Activated CD4-positive, alpha-beta T cell treated with anti-CD3 and anti-CD28 coated beads, Interleukin-2, amount 50 U/mL, for 48 hours (primary cell): ENCODE results near the gene OR10A5.
A peak's percentile ranks its signal among the peaks of the same experiment; 100 is the strongest.
"Not testable (repeated sequence)": the region's sequence is repeated elsewhere in the genome, so short reads cannot be mapped to it uniquely, and the experiment has no call there.

Experiments used
- DNase-seq, 2 experiments: peaks; one replicate each; pipeline ENCODE4 v3.0.0-alpha.2; 2020

OR10A5 gene, protein sequence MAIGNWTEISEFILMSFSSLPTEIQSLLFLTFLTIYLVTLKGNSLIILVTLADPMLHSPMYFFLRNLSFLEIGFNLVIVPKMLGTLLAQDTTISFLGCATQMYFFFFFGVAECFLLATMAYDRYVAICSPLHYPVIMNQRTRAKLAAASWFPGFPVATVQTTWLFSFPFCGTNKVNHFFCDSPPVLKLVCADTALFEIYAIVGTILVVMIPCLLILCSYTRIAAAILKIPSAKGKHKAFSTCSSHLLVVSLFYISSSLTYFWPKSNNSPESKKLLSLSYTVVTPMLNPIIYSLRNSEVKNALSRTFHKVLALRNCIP

DNA sequence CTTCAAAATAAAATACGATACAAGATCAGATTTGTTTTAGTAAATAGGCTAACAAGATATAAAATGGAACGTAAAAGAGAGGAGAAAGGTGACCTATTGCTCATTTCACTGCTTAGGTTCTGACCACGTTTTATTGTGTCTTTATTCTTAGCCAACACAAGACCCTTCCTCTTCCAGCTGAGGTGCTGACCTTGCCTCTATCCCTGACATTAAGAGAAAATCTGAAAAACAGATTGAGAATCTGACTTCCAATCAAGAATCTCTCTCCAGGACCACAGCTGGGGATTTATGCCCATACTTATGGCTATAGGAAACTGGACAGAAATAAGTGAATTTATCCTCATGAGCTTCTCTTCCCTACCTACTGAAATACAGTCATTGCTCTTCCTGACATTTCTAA, at the start of gene OR10A5:
TSS of gene OR10A5 (plus strand) at position 301 of the 400 bp plus-strand sequence. CDS start at position 301, 0 bp downstream.
- DNase-seq = no peak

GRCh38 chr11:6799402-6799801, 46.1 kb upstream of the OR10A5 start, which contains the start of gene OR6A2:
OR6A2 (minus strand) TSS chr11:6799689; CDS start chr11:6795708, 3,981 bp downstream.
- no peak for DNase-seq

GRCh38 chr11:6801075-6801474, 44.4 kb upstream of the OR10A5 start:
- not testable (repeated sequence) for DNase-seq

DNA sequence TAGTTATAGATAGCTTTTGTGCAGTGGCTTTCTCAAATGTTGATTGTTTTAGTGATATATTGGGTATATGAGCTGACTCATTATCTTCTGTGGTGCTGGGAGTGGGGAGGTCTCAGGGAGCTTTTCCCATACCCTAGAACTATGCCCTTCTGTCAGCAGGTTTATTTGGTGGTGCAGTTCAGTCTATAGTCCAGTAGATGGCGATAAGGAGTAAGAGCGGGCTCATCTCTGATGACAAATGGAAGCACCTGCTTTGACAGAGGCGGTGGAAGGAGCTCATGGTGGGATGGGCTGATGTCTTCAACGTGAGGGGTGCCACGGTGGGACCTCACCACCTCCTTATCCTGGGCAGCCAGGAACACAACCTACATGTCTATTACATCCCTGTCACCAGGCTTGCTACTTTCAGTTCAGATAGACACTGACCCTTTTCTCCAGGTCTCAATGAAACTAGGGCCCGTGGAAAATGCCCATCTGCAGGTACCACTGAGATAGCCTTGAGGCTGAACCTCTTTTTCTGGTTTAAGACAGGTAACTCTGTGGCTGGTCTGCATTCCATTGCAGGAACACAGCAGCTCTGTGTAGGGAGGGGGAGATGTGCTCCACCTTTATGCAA, 33.0 kb upstream of the OR10A5 start:
- peak; percentile 9 to 18 for DNase-seq

DNA sequence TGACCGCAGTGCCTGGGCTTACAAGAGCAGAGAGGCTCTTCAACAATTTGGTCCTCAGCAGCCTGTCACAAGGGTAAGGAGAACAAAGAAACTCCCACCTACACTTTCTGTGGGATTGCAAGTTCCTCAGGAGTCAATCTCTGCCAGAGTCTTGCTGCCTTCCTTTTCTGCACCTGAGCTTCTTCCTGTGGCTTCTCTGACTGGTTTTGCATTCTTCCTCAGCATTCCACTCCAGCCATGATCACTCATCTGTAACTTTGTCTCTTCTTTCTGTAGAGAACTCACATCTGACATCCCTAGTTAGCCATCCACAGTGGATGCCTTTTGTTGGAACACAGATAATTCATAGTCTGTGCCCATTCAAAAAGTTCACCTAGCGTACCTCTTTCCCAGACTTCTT, 31.8 kb upstream of the OR10A5 start:
- no peak for DNase-seq

DNA sequence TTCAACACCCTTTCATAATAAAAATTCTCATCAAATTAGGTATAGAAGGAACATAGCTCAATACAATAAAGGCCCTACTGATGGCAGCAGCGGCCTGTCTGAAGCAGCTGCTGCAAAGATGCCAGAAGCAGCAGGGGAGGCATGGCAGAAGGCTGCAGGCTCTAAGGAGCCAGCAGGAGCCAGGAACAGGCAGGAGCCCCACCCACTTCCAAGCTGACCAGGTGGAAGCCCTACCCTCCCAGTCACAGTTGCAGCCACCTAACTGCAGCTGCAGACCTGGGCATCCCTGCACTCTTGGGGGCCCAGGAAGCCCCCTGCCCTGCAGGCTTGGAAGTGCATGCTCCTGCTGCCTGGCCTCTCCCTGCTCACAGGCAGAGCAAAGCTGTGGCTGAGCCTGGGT, 27.8 kb upstream of the OR10A5 start:
- DNase-seq = no peak

DNA sequence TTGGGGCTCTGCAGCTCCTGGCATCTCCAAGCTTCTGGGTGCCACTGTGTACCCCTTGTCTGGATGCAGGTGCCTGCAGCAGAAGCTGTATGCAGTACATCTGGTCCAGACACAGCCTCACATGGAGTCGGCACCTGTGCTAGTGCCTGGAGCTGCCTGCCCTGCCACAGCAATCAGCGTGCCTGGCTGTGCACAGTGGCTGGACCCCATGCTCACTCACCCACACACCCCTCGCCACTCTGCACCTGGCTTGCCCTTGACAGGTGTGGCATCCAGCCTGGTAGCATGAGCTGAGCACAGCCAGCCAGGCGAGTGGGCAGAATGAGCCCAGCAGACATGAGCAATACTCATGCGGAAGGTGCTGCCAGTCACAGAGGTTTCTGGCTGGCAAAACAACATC, 26.5 kb upstream of the OR10A5 start:
- no peak for DNase-seq

GRCh38 chr11:6824136-6824823, 21.2 kb upstream of the OR10A5 start:
- DNase-seq = no peak

DNA sequence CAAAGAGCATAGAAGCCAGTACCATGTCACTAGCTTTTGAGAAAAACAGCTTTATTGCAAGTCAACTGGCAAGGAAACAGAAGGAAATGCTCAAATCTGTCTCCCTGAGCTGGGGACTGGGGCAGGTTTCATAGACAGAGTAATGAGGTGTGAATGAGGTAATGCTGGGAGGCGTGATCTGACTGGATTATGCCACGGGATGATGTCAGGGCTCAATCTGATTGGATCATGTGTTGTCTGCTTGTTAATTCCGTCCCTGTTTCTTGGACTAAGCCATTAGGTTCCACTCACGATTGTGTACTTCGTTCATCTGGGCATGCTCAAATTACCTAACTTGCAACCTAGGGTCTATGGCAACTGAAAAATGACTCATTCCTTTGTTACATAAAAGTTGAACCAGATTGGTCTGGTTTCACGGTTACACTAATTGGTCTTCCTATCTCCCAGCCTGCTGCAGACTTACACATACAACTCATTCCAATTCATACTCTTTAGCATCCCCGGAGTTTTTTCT, 20.2 kb upstream of the OR10A5 start:
- no peak for DNase-seq

DNA sequence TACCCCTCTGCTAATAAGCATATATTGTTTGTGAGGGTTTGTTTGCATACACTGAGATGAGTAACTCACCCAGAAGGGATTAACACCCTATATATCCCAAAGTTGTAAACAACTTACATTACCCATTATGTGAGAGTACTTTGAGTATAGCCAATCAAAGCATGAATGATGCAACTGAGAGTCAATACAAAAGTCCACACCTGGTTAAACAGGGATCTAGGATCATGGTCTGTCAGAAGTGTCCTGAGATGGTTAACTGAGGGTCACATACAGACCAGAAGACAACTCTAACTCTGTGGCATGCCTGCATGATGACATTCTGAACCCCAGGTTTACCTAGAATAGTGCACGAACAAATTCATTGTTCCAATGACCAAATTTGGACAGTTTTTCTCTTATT, 17.4 kb upstream of the OR10A5 start:
- no peak for DNase-seq

- no peak for DNase-seq
Observed at GRCh38 chr11:6833356-6833755, 12.1 kb upstream of the OR10A5 start.

DNA sequence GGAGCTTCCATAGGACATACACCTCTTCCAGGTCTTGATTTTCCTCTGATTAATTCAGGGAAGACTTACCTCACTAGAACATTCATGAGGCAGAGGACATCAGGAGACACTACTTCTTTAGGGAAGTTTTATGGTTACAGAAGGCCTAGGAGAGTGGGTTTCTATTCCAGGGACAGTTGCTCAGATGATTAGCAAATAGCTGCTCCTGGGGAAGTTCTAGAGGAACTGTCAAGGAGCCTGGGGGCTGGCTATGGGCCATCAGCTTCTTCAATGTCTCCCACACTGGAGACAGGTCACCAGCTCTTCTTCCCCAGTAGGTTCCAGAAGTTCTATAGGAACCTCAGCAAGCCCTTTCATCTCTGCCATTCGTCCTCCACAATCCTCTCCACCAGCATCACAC, 11.5 kb upstream of the OR10A5 start:
- DNase-seq = no peak

GRCh38 chr11:6841694-6842093, 3.8 kb upstream of the OR10A5 start:
- DNase-seq = no peak

- no peak for DNase-seq
Observed at GRCh38 chr11:6843670-6844069, 1.8 kb upstream of the OR10A5 start.

DNA sequence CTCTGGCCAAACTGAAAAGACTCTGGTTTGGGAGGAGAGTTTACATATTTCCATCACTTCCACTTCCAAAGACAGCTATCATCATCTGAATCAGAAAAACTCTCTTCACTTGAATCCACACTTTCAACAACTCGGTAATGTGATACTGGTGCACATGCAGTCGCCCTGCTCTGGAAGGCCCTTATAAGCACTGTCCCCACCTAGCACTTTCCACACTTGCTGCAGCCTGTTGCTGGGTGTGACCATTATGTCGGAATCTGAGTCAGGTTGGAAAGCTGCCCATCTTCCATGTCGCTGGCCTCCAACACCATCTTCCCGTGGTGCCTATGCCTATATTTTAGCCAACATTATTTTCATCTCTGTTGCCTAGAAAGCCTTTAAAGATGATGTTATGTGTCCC, 1.1 kb upstream of the OR10A5 start:
- DNase-seq = no peak

- DNase-seq = no peak
Observed at GRCh38 chr11:6850526-6850925, 5.0 kb downstream of the OR10A5 start.

DNA sequence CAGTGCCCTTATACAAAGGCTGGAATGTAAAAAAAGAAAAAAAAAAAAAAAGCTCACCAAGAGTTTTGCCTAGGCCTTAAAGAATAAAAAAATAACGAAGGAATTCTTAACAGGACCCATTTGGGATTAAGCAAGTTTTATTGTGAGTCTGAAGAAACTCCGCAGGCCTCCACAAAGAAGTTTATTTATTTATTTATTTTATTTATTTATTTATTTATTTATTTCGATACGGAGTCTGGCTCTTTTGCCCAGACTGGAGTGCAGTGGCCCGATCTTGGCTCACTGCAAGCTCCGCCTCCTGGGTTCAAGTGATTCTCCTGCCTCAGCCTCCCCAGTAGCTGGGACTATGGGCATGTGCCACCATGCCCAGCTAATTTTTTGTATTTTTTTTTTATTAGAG, 9.3 kb downstream of the OR10A5 start:
- not testable (repeated sequence) for DNase-seq

GRCh38 chr11:6855971-6856541, 10.6 kb downstream of the OR10A5 start:
- DNase-seq = no peak

DNA sequence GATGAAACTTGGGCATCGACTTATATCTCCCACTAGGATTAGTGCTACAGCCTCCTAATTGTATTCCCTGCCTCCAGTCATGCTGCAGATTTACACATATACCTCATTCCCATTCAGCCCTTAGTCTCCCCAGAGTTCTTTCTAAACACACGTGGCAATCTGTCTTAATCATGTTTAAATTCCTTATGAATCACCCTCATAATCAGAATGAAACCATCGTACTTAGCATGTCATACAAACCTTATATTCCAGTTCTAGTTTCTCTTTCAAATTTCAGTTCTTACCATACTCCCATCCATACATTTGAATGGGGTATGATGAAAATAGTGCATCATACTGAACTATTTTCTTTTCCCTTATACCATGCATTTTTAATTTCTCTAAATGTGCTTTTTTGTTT, 11.4 kb downstream of the OR10A5 start:
- DNase-seq = no peak

DNA sequence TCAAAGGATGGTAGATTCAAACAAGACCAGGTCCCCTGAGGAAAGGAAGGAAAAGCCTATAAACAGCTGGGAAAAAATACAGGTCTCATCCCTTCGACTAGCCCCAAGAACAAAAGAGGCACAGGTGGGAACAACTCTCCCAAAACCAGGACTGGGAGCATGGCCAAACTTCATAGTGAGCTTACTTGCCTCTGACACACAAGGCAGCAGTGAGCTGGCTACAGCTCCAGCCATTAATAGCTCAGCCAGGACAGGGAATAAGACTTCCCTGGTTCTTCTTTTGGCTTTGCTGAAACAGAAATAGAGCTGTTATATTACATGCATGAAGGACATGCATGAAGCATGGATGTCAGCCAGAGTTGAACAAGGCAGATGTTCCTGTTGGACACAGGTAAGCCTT, 17.5 kb downstream of the OR10A5 start, which contains the start of gene OR10A2:
TSS of gene OR10A2 (plus strand) at position 97 of the 400 bp plus-strand sequence. CDS start 6,698 bp downstream, outside the sequence.
- DNase-seq = no peak

GRCh38 chr11:6864438-6864837, 19.0 kb downstream of the OR10A5 start:
- DNase-seq = no peak

DNA sequence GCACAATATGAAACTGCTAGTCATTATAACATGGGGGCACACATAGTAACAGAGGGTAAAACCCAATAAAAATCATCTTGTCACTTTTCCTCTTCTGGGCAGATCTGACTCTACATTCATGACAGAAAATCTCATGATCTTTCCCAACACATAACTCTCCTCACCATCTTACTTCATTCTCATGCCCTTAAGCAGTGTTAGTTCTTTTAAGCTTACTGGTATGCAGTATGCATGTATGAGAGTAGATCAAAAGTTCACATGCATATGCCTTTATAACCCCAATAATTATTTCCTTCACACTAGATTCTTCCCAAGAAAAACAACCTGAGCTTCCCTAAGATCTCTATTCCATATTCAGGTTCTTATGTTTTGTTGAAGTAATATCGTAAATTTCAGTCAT, 25.8 kb downstream of the OR10A5 start:
- DNase-seq = no peak

GRCh38 chr11:6875761-6876160, 30.3 kb downstream of the OR10A5 start:
- no peak for DNase-seq
